Measurements from ENCODE around the gene SLC44A2.

Gene SLC44A2

DNA sequence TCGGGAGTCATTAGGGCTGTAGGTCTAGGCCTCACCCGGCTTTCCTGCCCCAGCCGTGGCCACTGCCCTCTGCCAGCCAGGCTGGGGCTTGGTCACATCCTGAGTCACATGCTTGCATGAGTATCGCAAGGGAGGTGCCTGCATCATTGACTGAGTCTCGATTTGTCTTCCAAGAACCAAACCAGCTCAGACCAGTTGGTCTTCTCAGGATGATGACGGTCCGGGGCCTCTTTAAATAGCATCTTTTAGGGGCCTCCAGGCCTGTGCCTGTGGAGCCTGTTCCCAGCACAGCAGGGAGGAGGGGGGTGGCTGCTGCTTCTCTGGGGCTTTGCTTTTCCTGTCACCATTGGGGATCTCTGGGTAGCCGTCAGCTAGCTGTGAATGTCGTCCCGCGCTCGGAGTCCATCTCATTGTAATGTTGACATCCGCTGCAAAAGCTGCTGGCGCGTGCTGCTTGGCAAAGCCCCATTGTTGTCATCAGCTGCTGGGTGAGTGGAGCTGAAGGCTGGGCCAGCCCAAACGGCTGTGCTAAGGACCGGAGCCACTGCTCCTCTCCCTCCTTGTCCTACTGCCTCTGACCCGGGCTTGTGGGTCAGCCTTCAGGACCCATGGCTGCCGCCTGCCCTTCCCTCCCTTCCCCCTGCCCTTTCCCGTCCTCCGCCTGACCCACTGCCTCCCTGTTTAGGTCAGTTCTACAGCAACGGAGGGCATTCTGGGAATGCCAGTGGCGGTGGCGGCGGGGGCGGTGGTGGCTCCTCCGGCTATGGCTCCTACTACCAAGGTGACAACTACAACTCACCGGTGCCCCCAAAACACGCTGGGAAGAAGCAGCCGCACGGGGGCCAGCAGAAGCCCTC lies 61.5 kb downstream of the SLC44A2 start:
- no peak overlapping the region for H3K4me3 ChIP-seq (replicated peaks in 1 of 2; ENCODE audit: low read depth in 2 of 2, low read length in 2 of 2)
- TF ChIP-seq, protein P1, sequence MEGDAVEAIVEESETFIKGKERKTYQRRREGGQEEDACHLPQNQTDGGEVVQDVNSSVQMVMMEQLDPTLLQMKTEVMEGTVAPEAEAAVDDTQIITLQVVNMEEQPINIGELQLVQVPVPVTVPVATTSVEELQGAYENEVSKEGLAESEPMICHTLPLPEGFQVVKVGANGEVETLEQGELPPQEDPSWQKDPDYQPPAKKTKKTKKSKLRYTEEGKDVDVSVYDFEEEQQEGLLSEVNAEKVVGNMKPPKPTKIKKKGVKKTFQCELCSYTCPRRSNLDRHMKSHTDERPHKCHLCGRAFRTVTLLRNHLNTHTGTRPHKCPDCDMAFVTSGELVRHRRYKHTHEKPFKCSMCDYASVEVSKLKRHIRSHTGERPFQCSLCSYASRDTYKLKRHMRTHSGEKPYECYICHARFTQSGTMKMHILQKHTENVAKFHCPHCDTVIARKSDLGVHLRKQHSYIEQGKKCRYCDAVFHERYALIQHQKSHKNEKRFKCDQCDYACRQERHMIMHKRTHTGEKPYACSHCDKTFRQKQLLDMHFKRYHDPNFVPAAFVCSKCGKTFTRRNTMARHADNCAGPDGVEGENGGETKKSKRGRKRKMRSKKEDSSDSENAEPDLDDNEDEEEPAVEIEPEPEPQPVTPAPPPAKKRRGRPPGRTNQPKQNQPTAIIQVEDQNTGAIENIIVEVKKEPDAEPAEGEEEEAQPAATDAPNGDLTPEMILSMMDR (IDR thresholded peaks at IDR 0.05; ENCODE audit: low read depth, low read length) = no peak
- DNase-seq (ENCODE audit: low read depth in 2 of 2) = peak; percentile 21 to 79

DNA sequence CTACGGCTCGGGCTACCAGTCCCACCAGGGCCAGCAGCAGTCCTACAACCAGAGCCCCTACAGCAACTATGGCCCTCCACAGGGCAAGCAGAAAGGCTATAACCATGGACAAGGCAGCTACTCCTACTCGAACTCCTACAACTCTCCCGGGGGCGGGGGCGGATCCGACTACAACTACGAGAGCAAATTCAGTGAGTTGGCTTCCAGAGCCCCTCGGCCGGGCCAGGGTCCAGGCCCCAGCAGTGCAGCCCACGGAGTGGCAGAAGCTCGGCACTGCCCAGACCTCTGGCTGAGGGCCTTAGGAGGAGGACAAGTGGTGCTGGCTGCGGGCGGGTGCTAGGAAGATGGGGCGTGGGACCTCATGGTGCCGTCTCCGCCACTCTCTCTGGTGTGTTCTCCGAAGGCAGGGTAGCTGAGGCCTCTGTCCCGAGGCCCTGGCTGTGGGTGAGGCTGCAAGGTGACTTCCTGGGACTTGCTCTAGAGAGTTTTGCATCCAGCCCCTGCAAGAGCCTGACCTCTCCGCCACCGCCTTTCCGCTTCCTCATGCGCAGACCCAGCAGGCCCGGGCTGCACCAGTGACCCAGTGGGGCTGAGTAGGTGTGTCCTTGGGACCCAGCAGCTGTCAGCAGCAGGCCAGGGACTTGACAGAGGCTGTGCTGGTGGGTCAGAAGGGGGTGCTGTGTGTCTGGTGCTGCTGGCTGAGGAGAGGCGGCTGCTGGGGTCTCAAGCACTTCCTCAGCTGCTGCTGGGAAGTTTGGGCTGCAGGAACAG lies 62.4 kb downstream of the SLC44A2 start:
- TF ChIP-seq, protein P1 (IDR thresholded peaks at IDR 0.05; ENCODE audit: low read depth, low read length) = no peak
- no peak for DNase-seq (ENCODE audit: low read depth in 2 of 2)
- no peak overlapping the region for H3K4me3 ChIP-seq (replicated peaks in 1 of 2; ENCODE audit: low read depth in 2 of 2, low read length in 2 of 2)

DNA sequence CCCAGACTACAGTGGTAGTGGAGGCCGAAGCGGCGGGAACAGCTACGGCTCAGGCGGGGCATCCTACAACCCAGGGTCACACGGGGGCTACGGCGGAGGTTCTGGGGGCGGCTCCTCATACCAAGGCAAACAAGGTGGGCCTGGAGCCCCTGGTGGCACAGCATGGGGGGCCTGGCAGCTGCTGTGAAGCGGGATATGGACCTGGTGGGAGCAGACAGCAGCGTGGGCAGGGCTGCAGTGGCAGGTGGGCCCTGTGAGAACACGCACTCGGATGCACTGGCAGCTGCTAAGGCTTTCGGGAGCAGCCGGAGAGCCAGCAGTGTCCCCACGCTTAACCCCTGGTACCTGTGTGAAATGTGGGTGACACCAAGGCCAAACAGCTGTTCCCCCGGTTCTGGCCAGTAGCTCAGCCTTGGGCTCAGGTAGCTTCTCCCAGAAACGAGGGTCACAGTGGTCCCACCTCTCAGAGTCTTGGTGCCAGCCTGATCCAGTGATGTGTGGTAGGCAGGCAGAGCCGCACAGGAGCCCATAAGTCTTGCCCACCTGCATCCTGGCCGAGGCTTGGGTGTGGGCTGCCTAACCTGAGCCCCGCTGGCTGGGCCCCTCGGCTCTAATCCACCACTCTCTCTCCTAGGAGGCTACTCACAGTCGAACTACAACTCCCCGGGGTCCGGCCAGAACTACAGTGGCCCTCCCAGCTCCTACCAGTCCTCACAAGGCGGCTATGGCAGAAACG lies 63.4 kb downstream of the SLC44A2 start:
- no peak for DNase-seq (ENCODE audit: low read depth in 2 of 2)
- TF ChIP-seq, protein P1 (IDR thresholded peaks at IDR 0.05; ENCODE audit: low read depth, low read length) = no peak
- no peak overlapping the region for H3K4me3 ChIP-seq (replicated peaks in 1 of 2; ENCODE audit: low read depth in 2 of 2, low read length in 2 of 2)

DNA sequence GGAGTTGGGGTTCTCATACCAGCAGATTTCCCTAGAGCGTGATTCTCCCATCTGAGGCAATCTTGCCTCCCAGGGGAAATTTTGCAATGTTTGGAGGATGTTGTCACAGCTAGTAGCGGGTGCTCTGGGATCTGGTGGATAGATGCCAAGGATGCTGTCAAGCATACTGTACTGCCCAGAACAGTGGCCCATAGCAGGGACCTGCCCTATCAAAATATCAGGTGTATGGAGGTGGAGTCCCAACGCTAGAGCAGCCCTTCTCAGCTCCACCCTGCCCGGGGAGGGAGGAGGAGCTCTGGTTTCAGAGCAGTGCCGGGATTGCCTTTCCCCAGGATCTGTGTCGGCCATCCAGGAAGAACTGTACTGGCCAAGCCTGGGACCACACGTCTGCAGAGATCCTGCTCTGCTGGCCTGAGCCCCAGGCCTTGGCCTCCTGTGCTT lies 65.0 kb downstream of the SLC44A2 start:
- TF ChIP-seq, protein P1 (IDR thresholded peaks at IDR 0.05; ENCODE audit: low read depth, low read length) = no peak
- DNase-seq (ENCODE audit: low read depth in 2 of 2) = peak; percentile 57 to 97

DNA sequence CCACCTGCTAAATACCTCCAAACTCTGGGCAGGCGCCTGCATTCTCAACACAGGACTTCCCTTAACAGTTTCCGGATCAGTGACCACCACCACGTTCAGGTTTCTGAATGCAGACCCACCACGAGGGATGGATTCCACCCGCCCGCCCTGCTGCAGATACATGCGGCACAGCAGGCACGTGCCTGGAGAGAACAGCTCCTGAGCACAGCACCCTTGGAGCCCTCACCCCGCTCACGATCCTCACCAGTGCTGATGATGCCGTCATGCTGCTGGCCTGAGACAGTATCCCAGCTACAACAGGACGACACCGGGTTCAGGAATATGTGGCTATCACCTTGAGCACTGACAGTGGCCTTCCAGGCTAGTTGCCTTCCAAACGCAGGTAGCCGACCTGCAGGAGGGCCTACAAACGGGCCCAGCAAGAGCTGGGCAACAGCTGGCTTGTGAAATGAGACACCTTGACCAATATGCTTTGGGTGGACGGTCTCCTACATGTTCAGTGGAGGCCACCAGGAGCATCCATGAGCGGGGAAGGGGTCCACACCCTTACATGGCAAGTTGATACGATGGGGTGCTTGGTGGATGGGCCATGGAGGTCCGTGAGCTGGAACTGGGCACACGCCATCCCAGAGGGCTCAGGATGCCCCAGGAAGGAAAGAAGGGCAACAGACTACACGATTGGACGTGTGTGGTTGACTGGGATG lies 66.0 kb downstream of the SLC44A2 start:
- no peak overlapping the region for H3K4me3 ChIP-seq (replicated peaks in 1 of 2; ENCODE audit: low read depth in 2 of 2, low read length in 2 of 2)
- no peak for DNase-seq (ENCODE audit: low read depth in 2 of 2)
- TF ChIP-seq, protein P1 (IDR thresholded peaks at IDR 0.05; ENCODE audit: low read depth, low read length) = no peak

More for the DNA sequence above, 65.0 kb downstream of the SLC44A2 start:
- no peak overlapping the region for H3K4me3 ChIP-seq (replicated peaks in 1 of 2; ENCODE audit: low read depth in 2 of 2, low read length in 2 of 2)

DNA sequence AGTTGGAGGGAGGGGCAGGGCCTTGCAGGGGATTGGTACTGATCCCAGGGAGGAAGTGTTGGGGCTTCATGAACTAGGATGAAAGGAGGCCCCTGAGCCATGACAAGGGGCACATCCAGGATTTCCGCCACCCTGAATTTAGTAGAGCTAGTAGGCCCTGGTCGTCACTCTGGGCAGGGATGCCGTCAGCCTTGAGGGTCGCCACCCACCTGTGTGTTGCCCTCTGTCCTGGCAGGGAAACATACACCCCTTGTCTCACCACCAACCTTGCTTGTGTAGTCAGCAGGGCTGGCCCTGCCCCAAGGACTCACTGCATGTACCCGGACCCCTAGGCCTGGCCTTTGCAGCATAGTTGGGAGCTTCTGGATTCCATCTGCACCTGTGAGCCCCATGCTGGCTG lies 66.5 kb downstream of the SLC44A2 start:
- TF ChIP-seq, protein P1 (IDR thresholded peaks at IDR 0.05; ENCODE audit: low read depth, low read length) = no peak
- DNase-seq (ENCODE audit: low read depth in 2 of 2) = no peak
- no peak overlapping the region for H3K4me3 ChIP-seq (replicated peaks in 1 of 2; ENCODE audit: low read depth in 2 of 2, low read length in 2 of 2)
